ENCODE data around the gene RAB3IL1. TPM values are rescaled to one million over a fixed set of nuclear protein-coding genes. Genes with fewer than 3 reads are reported as not detected.

RAB3IL1 gene
- total and polyA plus RNA-seq, 2 experiments from 2014 or later = 8.3 to 11.6 TPM

DNA sequence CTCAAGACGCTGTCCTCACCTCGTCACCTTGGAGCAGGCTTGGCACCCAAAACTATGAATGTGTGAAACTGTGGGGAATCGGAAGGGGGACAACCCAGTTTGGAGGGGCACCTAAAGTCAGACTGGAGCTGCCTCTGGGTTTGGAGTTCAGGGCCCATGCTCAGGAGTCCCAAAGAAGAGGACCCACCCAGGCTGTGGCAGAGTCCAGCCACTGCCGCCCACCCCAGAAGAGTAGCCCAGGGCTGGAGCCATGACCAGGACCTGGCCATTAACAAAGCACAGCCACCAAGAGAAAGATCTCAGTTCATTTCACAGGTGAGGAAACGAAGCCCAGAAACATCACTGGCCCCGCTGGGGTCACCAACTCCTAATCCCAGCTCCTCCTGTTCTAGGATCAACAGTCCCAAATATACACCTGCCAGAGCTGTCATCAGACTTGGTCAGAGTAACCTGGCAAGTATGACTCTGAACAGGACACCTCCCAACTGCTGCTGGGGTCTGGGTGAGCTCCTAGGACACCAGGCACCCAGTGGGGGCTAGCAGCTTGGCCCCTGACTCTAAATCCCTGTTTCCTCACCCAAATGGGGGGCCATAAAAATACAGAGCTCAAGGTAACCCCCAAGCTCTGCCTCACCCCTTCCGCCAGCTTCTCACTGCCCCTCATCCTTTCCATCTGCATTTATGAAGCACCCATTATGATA, 2.7 kb downstream of the RAB3IL1 start:
- no peak for DNase-seq (ENCODE audit: low read depth in 1 of 2, low spot score in 1 of 2)
- Histone ChIP-seq H3K27ac (no peak overlapping the region), H3K36me3 (no peaks in the 10 kb centered on the region), H3K4me3 (no peak overlapping the region), H3K4me1 (ENCODE audit: low read depth) (peaks cover 1% of the 10 kb centered on the region), H3K27me3 (no peaks in the 10 kb centered on the region), H3K9me3 (ENCODE audit: low read depth) (no peaks in the 10 kb centered on the region)
- TF ChIP-seq, protein P1, sequence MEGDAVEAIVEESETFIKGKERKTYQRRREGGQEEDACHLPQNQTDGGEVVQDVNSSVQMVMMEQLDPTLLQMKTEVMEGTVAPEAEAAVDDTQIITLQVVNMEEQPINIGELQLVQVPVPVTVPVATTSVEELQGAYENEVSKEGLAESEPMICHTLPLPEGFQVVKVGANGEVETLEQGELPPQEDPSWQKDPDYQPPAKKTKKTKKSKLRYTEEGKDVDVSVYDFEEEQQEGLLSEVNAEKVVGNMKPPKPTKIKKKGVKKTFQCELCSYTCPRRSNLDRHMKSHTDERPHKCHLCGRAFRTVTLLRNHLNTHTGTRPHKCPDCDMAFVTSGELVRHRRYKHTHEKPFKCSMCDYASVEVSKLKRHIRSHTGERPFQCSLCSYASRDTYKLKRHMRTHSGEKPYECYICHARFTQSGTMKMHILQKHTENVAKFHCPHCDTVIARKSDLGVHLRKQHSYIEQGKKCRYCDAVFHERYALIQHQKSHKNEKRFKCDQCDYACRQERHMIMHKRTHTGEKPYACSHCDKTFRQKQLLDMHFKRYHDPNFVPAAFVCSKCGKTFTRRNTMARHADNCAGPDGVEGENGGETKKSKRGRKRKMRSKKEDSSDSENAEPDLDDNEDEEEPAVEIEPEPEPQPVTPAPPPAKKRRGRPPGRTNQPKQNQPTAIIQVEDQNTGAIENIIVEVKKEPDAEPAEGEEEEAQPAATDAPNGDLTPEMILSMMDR (IDR thresholded peaks at IDR 0.05; ENCODE audit: low read depth, low read length) = no peak

DNA sequence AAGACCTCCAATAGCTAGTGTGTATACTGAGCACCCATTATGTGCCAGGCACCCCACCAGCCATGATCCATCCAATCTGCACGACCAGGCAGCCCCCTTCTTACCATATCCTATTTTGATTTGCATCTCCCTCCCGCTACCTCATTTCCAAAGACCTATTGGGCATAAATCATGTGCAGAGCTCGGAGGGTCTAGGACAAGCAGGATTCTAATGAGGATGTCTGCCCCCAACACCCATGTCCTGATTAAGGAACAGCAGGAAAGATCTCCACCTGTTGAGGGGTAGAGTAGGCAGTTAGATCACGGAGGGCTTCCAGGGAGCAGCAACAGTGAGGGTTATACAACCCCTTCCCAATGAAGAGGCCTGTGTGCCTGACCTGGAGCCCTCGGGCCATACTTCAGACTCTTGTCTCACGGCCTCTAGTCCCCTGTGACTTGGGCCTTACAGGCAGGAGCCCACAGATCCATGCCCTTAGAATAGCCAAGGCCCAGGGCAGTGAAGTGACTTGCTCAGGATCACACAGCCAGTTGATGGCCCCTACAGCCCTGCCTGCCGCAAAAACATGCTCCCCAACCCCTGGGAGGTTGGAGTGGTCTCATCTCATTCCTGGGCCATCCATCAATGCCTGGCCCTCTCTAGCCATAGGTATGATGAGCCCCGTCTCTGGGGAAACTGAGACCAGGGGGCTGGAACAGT, 3.5 kb downstream of the RAB3IL1 start:
- Histone ChIP-seq H3K9me3 (ENCODE audit: low read depth) (no peaks in the 10 kb centered on the region), H3K27me3 (no peaks in the 10 kb centered on the region), H3K4me1 (ENCODE audit: low read depth) (peaks cover 9% of the 10 kb centered on the region), H3K36me3 (no peaks in the 10 kb centered on the region), H3K27ac (no peak overlapping the region), H3K4me3 (no peak overlapping the region)
- TF ChIP-seq, protein P1 (IDR thresholded peaks at IDR 0.05; ENCODE audit: low read depth, low read length) = no peak
- DNase-seq (ENCODE audit: low read depth in 1 of 2, low spot score in 1 of 2) = no peak

DNA sequence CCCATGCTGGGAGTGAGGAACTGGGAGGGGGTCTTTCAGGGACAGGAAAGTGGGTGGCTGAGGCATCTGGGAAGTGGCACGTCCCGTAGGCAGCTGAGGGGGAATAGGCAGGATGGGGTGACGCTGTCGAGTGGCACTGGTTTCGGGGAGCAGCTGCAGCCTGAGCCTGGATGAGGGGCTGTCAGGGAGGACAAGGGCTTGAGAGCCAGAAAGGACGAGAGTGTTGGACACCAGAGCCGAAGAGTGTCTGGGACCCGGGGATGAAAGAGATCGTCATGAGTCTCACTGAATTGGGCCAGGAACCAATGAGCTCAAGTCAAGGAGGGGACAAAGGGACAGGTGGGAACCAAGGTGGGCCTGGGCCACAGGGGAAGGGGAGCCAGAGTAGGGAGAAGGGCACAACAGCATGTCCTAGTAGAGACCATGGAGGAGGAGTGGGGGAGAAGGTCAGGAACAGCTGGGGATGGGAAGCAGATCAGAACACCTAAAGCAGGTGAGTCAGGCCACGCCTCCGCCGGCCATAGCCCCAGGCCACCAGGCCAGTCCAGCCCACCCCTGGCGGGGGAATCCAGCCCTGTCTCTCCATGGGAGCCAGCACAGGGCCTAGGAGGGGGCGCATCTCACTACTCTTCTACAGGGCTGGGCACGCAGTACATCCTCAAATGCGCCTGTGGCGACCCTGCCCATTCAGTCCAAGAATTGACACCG, 4.2 kb downstream of the RAB3IL1 start:
- no peak for DNase-seq (ENCODE audit: low read depth in 1 of 2, low spot score in 1 of 2)
- TF ChIP-seq, protein P1 (IDR thresholded peaks at IDR 0.05; ENCODE audit: low read depth, low read length) = no peak
- H3K4me3 ChIP-seq = no peak overlapping the region
- H3K4me1 ChIP-seq (ENCODE audit: low read depth) = peaks cover 15% of the 10 kb centered on the region
- no peaks in the 10 kb centered on the region for H3K36me3 ChIP-seq
- H3K9me3 ChIP-seq (ENCODE audit: low read depth) = no peaks in the 10 kb centered on the region
- no peak overlapping the region for H3K27ac ChIP-seq
- no peaks in the 10 kb centered on the region for H3K27me3 ChIP-seq

DNA sequence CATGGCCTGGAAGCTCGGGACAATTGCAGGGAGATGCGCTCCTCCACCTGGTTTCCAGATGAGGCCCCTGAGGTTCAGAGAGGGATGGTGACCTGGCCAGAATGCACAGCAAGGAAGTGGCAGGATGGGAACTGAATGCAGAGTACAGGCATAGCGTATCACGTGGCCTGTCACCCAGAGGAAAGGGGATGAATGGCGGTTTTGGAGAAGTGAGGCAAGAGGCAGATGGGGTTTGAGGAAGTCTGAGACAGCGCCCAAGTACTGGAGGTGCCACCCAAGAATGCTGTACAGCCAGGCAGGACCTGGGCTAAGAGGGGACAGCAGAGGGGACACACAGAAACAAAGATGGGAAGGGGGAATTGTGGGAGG, 4.9 kb downstream of the RAB3IL1 start:
- no peaks in the 10 kb centered on the region for H3K36me3 ChIP-seq
- H3K27me3 ChIP-seq = no peaks in the 10 kb centered on the region
- no peak overlapping the region for H3K4me3 ChIP-seq
- peaks cover 15% of the 10 kb centered on the region for H3K4me1 ChIP-seq (ENCODE audit: low read depth)
- H3K9me3 ChIP-seq (ENCODE audit: low read depth) = no peaks in the 10 kb centered on the region
- no peak overlapping the region for H3K27ac ChIP-seq
- DNase-seq (ENCODE audit: low read depth in 1 of 2, low spot score in 1 of 2) = no peak
- TF ChIP-seq, protein P1 (IDR thresholded peaks at IDR 0.05; ENCODE audit: low read depth, low read length) = no peak

DNA sequence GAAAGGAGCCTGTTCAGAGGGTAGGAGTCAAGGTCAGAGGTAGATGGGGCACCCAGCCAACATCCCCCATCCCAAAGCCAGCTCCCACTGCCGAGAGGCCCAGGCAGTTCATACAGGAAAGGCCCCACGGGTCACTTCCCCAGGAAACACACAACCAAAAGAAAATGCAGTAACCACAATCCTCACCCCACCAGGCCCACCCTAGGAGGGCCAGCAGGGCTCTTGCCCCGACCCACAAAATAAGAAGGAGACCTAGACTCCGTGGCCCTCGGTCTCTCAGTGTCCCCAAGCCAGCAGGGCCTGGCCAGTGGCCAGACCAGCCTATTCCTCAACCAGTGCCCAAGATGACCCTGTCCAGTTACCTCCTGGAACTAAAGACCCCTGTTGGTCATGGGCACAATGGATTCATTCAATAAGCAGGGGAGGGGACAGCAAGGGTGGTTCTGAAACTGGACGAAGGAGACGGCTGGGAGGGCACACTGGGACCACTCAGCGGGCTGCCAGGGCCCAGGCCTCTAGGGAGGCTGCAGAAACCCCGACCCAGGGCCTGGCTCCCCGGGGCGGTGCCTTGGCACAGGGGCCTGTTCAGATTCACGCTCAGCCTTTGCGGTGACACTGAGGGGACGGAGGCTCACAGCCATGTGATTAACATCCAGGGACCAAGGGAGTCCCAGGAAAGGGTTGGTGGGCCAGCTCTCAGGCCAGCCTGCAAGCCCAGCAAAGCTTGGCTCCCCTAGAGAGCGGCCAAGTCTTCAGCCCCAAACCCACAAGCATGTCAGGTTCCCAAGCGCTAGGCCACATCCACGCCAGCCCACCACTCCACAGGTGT, 5.5 kb downstream of the RAB3IL1 start:
- TF ChIP-seq, protein P1 (IDR thresholded peaks at IDR 0.05; ENCODE audit: low read depth, low read length) = no peak
- Histone ChIP-seq H3K4me3 (no peak overlapping the region), H3K27me3 (no peaks in the 10 kb centered on the region), H3K27ac (no peak overlapping the region), H3K4me1 (ENCODE audit: low read depth) (peaks cover 15% of the 10 kb centered on the region), H3K36me3 (no peaks in the 10 kb centered on the region), H3K9me3 (ENCODE audit: low read depth) (no peaks in the 10 kb centered on the region)
- DNase-seq (ENCODE audit: low read depth in 1 of 2, low spot score in 1 of 2) = no peak
